GM04503 (cell line): ENCODE results near the gene BACE1-AS.
A peak's percentile ranks its signal among the peaks of the same experiment; 100 is the strongest.
"Not testable (repeated sequence)": the region's sequence is repeated elsewhere in the genome, so short reads cannot be mapped to it uniquely, and the experiment has no call there.

Experiments
- DNase-seq: peaks from one replicate; pipeline ENCODE4 v3.0.0-alpha.2; 2012; ENCODE audit warnings: low read depth

Gene BACE1-AS

DNA sequence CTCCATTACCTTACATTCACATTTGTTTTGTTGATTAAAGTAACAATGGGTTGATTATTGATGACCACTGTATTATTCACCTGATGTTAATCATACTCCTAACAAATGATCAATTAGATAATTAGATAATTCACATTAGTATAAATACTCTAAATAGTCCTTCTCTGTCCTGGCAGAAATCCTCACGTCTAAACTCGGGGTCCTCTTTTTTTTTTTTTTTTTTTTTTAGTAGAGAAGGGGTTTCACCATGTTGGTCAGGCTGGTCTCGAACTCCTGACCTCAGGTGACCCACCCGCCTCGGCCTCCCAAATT, 36.1 kb downstream of the BACE1-AS start:
- not testable (repeated sequence) for DNase-seq

DNA sequence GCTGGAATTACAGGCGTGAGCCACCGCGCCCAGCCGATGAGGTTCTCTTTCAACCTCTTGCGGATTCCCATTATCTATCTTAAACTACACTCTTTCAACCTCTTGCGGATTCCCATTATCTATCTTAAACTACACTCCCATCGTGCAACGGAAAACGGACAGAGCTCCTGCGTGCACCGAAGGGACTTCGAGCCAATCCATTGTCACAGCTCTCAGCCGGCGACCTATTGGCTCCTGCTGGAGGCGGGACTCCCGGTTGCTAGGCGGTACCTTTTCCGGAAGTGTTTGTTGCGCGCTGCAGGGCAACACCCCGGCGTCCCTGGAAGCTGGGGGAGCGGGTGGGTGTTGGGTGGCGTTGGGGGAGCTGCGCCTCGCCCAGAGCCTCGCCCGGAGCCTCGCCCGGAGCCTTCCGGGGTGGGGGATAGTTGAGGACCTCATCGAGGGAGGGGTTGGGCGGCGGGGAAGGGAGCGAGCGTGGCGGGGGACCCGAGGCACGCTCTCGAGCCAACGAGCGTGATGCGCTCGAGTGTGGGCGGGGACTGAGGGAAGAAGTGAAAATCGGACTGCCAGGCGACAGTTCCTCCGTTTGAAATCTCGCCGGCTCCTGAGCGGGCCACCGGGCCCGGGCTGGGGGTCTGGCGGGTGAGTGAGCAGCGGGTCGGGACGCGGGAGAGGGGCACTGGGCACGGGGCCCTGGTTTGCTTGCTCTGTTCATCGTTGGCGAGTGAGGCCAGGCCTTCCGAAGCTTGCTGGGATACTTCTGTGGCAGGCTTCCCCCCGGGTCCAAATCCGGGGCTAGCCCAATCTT, 36.6 kb downstream of the BACE1-AS start, which contains the start of gene CEP164:
CEP164 (plus strand) TSS at position 288 of the 808 bp plus-strand sequence. CDS start 10,733 bp downstream, outside the sequence.
- DNase-seq = peak; percentile 85

- no peak for DNase-seq
Observed at GRCh38 chr11:117328375-117329010, 37.3 kb downstream of the BACE1-AS start.

GRCh38 chr11:117332843-117333242, 41.7 kb downstream of the BACE1-AS start:
- DNase-seq = no peak

DNA sequence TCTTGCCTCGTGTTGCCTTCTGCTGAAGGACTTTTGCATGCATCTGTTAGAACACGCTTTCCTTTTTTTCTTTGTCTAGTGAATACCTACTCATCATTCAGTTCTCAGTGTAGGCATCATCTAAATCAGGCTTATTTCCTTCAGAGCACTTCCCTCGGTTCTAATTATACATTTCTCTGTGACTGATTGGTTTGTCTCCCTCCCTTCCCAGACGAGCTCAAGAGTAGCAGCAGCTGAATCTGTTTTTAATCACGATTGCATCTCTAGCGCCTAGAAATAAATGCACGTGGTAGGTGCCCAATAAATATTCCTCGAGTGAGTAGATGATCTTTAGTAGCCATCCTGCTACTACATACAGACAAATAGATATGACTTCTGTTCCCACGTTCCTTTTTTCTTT, 42.8 kb downstream of the BACE1-AS start:
- DNase-seq = no peak

DNA sequence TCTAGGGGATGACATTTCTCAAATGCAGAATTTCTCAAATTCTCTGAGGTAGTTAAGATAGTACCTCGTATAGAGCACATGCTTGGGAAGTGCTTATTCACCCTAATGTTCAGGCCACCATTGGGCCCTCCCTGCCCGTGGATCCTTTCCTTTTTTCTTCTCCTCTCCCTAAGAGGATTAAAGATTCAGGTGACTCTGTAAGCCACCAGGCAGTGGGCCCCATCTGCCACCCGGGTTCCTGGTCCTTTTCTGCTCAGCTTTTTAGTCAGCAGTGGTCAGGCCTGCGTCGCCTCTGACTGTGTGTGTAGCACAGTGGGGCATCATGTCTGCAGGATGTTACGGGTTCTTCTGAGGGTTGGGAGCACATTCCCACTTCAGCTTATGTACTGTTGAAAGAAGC, 43.8 kb downstream of the BACE1-AS start:
- DNase-seq = no peak

GRCh38 chr11:117335399-117335798, 44.3 kb downstream of the BACE1-AS start:
- no peak for DNase-seq

DNA sequence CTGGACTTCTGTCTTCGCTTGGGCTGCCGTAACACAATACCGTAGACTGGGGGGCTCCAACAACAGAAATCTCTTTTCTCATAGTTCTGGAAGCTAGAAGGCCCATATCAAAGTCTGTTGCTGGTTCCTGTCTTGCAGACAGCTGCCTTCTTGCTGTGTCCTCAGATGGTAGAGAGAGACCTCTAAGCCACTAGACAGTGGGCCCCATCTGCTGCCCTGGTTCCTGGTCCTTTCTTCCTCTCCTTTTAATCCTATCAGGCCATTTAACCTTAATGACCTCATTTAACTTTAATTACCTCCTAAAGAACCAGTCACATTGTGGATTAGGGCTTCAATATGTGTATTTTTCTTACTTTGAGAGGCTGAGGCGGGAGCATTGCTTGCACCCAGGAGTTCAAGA, 45.9 kb downstream of the BACE1-AS start:
- no peak for DNase-seq
